CD4-positive, alpha-beta T cell treated with Interleukin-21 for 1 hour (primary cell): ENCODE data around the gene MPEG1.
A peak's percentile ranks its signal among the peaks of the same experiment; 100 is the strongest.

ENCODE experiments used
- DNase-seq: peaks from one replicate; pipeline ENCODE4 v3.0.0-alpha.2; 2020

The MPEG1 gene

GRCh38 chr11:59212744-59213631, at the start of gene MPEG1:
Gene MPEG1 (minus strand): TSS chr11:59212927. CDS start chr11:59212865, 62 bp downstream.
- no peak for DNase-seq

GRCh38 chr11:59262177-59262818, 49.6 kb upstream of the MPEG1 start:
- DNase-seq = no peak

DNA sequence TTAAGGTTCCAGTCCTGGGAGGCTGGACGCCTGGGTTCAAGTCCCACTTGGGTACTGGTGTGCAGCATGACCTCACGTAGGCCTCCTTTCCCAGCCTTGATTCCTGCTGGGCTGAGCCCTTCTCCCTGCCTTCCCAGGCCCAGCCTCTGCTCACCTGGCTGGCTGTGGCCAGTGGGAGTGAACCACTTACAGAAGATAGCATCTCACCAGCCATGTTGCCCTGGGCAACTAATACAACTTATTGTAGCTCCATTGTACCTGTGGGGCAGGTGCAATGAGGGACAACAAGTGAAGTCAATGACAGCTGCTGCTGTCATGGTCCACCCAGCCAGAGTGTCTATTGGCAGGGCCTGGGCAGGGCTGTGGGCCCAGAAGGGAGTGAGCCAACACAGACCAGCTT, 48.4 kb upstream of the MPEG1 start:
- DNase-seq = no peak

GRCh38 chr11:59259867-59260475, 47.2 kb upstream of the MPEG1 start:
- DNase-seq = no peak

DNA sequence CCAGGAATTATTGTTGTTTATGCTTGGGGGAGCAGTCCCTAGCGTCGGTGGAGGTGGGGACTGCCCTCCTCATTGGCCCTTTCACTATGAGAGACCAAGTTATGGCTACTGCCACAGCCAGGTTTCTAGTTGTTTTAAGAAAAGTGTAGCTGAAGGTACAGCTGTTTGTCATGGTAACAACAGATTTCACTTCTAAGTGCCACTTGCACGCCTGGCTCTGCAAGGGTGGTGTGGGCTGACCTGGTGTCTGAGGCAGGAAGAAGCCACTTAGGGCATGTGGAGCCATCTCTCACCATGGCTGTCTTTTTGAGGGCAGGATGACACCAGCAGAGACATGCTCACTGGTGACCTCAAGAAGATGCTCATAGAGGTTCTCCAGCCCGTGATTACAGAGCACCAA, 46.3 kb upstream of the MPEG1 start:
- DNase-seq = no peak

- DNase-seq = no peak
These were observed 42.6 kb upstream of the MPEG1 start for GRCh38 chr11:59255281-59255680.

- DNase-seq = no peak
These were observed 41.6 kb upstream of the MPEG1 start for GRCh38 chr11:59254286-59254685.

- DNase-seq = no peak
These were observed 40.3 kb upstream of the MPEG1 start for GRCh38 chr11:59253001-59253400.

DNA sequence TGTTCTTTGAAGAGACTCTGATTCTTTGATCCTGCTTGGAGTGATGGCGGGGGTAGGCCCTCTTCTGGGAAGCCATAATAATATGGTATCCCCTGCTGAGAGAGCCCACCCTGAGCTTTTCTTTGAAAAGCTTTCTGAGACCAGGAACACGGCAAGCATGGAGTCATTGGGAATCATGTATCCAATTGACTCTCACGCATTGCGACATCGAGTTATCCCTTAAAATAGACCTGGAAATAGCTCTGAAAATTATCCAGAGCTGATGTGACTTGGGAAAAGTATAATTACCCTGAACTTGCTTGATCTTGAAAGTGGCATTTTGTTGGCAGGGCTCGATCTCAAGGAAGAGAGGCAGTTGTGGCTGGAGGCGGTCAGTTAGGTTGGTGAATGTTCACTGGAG, 36.8 kb upstream of the MPEG1 start:
- no peak for DNase-seq

DNA sequence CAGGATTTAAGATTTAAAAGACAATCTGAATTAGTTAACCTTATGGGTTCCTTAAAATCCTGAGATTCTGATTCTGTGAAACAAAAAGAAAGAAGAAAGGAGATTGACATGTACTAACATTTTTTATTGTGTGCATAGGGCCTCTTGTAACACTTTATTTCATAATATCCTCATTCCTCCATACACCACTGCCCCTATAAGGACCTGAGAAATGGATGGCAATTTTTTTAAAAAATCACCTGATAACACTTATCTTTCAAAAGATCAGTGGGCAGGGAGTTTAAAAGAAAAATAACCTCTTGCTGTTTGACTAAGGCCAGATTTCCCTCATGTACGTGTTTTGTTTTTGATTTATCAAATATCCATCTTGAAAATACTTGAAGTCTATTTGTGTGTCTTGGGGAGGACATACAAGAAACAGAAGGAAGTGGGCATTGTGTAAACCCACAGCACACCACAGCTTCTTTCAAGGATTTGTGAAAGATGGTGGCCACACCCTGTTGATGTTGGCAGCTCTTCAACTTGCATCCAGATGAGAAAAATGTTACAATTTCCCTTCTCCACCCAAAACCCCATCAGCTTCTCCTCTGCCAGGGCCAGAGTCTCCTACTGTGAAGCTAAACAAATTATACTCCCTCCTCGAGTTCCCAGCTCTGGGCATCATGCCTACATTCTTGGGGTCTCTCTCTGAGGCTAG, 35.0 kb upstream of the MPEG1 start:
- peak; percentile 17 for DNase-seq

GRCh38 chr11:59243633-59244032, 30.9 kb upstream of the MPEG1 start:
- no peak for DNase-seq

DNA sequence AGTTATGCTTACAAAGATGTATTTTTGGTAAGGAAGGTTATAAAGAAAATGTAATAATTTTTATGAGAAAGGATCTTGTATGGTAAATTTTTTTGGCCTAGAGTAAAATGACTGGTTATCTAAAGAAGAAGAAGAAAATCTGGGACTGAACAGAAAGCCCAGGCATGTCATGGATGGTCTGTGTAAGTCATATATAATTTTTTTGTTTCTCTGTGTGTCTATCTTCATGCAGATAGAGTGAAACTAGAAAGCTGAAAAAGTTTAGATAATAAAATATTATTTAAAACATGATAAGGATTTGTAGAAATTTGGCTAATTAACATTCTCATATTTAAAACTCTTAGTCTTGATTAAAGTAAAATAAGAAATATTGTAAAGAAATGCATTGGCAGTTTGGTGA, 27.6 kb upstream of the MPEG1 start:
- DNase-seq = no peak

- DNase-seq = no peak
These were observed 13.7 kb upstream of the MPEG1 start for GRCh38 chr11:59226396-59226795.

- DNase-seq = no peak
These were observed 12.3 kb upstream of the MPEG1 start for GRCh38 chr11:59225017-59225416.

- DNase-seq = no peak
These were observed 11.7 kb upstream of the MPEG1 start for GRCh38 chr11:59224351-59224928.

- DNase-seq = no peak
These were observed 10.9 kb upstream of the MPEG1 start for GRCh38 chr11:59223611-59224010.

- DNase-seq = no peak
These were observed 10.4 kb upstream of the MPEG1 start for GRCh38 chr11:59223177-59223576.

GRCh38 chr11:59222464-59223060, 9.8 kb upstream of the MPEG1 start:
- DNase-seq = peak; percentile 28

- DNase-seq = no peak
These were observed 8.7 kb upstream of the MPEG1 start for GRCh38 chr11:59221441-59221840.

DNA sequence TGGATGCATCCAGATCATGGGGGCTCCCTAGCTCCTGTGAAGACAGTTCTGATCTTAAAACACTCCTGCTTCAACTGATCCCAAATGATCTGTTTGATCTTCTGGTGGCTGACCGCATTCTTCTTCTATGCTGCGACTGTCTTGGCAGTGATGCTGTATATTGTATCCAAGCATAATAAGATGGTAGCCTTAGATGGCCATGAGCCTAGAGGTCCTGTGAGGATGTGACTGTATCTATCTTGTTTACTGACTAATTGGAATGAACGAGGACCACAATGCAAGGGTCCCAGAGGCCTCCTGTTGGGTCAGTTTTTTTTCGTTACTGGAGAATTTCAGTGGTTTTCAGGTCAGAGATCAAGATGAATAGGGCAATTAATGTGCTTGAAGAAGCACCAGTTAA, 7.1 kb upstream of the MPEG1 start:
- DNase-seq = no peak

- no peak for DNase-seq
These were observed 6.2 kb upstream of the MPEG1 start for GRCh38 chr11:59218893-59219292.

DNA sequence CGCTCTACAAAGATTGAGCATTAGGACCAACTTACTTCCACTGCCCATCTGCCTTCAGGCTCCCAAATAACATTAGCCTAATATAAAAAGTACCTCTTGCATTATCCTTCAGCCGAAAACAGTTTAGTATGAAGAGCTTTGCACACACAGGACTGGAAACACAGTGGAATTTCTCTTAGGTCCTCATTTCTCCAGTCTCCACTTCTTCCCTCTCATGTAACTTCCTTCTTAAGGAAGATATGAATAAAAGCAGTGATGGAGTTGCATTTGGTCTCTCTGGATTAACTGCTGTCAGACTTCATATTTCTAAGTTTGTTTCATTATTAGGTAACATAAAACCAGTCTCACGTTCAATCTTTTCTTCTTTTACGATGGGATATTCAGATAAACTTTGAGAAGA, 5.6 kb upstream of the MPEG1 start:
- DNase-seq = no peak
